HG03064 (cell line): ENCODE measurements around the gene RIPK4.

Experiments used
- ATAC-seq: cut with Tn5 transposase; IDR thresholded peaks from one replicate; pipeline ENCODE4 v1.9.1; 2021; ENCODE audit warnings: low read depth; ENCODE audit not compliant: unreplicated experiment

Gene RIPK4

GRCh38 chr21:41755934-41756773 is 10.7 kb downstream of the RIPK4 start:
- ATAC-seq = no peak

- no peak for ATAC-seq
Observed at GRCh38 chr21:41755258-41755933, 11.5 kb downstream of the RIPK4 start.

- ATAC-seq = no peak
Observed at GRCh38 chr21:41754479-41754891, 12.4 kb downstream of the RIPK4 start.

GRCh38 chr21:41753006-41753898 is 13.6 kb downstream of the RIPK4 start:
- no peak for ATAC-seq

- ATAC-seq = no peak
Observed at GRCh38 chr21:41752231-41752681, 14.6 kb downstream of the RIPK4 start.

GRCh38 chr21:41751611-41752011 is 15.2 kb downstream of the RIPK4 start:
- no peak for ATAC-seq

- no peak for ATAC-seq
Observed at GRCh38 chr21:41750532-41751151, 16.2 kb downstream of the RIPK4 start.

GRCh38 chr21:41750051-41750450 is 16.8 kb downstream of the RIPK4 start:
- ATAC-seq = no peak

- no peak for ATAC-seq
Observed at GRCh38 chr21:41749286-41749685, 17.6 kb downstream of the RIPK4 start.

- ATAC-seq = no peak
Observed at GRCh38 chr21:41747943-41748738, 18.7 kb downstream of the RIPK4 start.

- ATAC-seq = no peak
Observed at GRCh38 chr21:41746744-41747006, 20.2 kb downstream of the RIPK4 start.

- ATAC-seq = no peak
Observed at GRCh38 chr21:41745971-41746743, 20.7 kb downstream of the RIPK4 start.

GRCh38 chr21:41745026-41745820 is 21.6 kb downstream of the RIPK4 start:
- no peak for ATAC-seq

GRCh38 chr21:41744028-41744930 is 22.6 kb downstream of the RIPK4 start:
- ATAC-seq = no peak

- no peak for ATAC-seq
Observed at GRCh38 chr21:41743321-41744027, 23.4 kb downstream of the RIPK4 start.

- no peak for ATAC-seq
Observed at GRCh38 chr21:41742073-41742875, 24.6 kb downstream of the RIPK4 start.
